DMS153 treated with DMSO at 0.1 percent for 48 hours (cell line): ENCODE data around the gene SSBP3.

ENCODE experiments used
- DNase-seq: peaks from one replicate; lab custom pipeline; 2025; ENCODE audit not compliant: unreplicated experiment; lab: John Stamatoyannopoulos, UW

Gene SSBP3

GRCh38 chr1:54272772-54273091 lies 133.5 kb downstream of the SSBP3 start:
- no peak for DNase-seq

- no peak for DNase-seq
These were observed 134.1 kb downstream of the SSBP3 start for GRCh38 chr1:54272134-54272533.

- no peak for DNase-seq
These were observed 134.9 kb downstream of the SSBP3 start for GRCh38 chr1:54271341-54271740.

GRCh38 chr1:54270543-54270942 lies 135.7 kb downstream of the SSBP3 start:
- DNase-seq: no peak

- DNase-seq: no peak
These were observed 137.4 kb downstream of the SSBP3 start for GRCh38 chr1:54268762-54269297.

GRCh38 chr1:54267815-54268761 lies 138.1 kb downstream of the SSBP3 start:
- DNase-seq: no peak

GRCh38 chr1:54266908-54267307 lies 139.3 kb downstream of the SSBP3 start:
- DNase-seq: no peak

GRCh38 chr1:54266195-54266594 lies 140.0 kb downstream of the SSBP3 start:
- DNase-seq: no peak

- DNase-seq: no peak
These were observed 140.5 kb downstream of the SSBP3 start for GRCh38 chr1:54265659-54266058.

- DNase-seq: no peak
These were observed 141.1 kb downstream of the SSBP3 start for GRCh38 chr1:54265126-54265525.

GRCh38 chr1:54263601-54264226 lies 142.5 kb downstream of the SSBP3 start:
- no peak for DNase-seq

GRCh38 chr1:54262244-54262643 lies 143.9 kb downstream of the SSBP3 start:
- no peak for DNase-seq

GRCh38 chr1:54260810-54261209 lies 145.4 kb downstream of the SSBP3 start:
- no peak for DNase-seq

- no peak for DNase-seq
These were observed 146.6 kb downstream of the SSBP3 start for GRCh38 chr1:54259546-54260140.

- no peak for DNase-seq
These were observed 148.3 kb downstream of the SSBP3 start for GRCh38 chr1:54257876-54258275.

GRCh38 chr1:54257346-54257620 lies 148.9 kb downstream of the SSBP3 start:
- no peak for DNase-seq

GRCh38 chr1:54256522-54257345 lies 149.5 kb downstream of the SSBP3 start:
- DNase-seq: no peak

- DNase-seq: no peak
These were observed 151.0 kb downstream of the SSBP3 start for GRCh38 chr1:54255026-54255702.

- DNase-seq: peak; percentile 4
These were observed 152.1 kb downstream of the SSBP3 start for GRCh38 chr1:54254055-54254454.

GRCh38 chr1:54253480-54253879 lies 152.7 kb downstream of the SSBP3 start:
- DNase-seq: no peak
